ENCODE data around the gene GHR. TPM values are rescaled to one million over a fixed set of nuclear protein-coding genes. Genes with fewer than 3 reads are reported as not detected.
"Not testable (repeated sequence)": the region's sequence is repeated elsewhere in the genome, so short reads cannot be mapped to it uniquely, and the experiment has no call there.

Gene GHR
- total and polyA plus RNA-seq, 2 donors from 2014 or later = 3.7 to 6.5 TPM

GRCh38 chr5:42570966-42571960, 148.0 kb downstream of the GHR start:
- H3K4me3 ChIP-seq (ENCODE audit: low read length in 3 of 3) = no peak overlapping the region
- no peaks in the 10 kb centered on the region for H3K27me3 ChIP-seq (ENCODE audit: control insufficient read depth, insufficient read depth, low read length)
- no peak overlapping the region for H3K27ac ChIP-seq (ENCODE audit: low read depth in 2 of 2, low read length in 2 of 2)
- H3K4me1 ChIP-seq (ENCODE audit: control insufficient read depth in 2 of 3, insufficient read depth in 2 of 3, low read depth in 1 of 3, low read length in 3 of 3) = peaks cover 0 to 3% (median 0%) of the 10 kb centered on the region in 3 donors
- no peak for FAIRE-seq
- no peaks in the 10 kb centered on the region for H3K36me3 ChIP-seq (ENCODE audit: control insufficient read depth in 2 of 3, insufficient read depth in 3 of 3, low read length in 3 of 3)
- DNase-seq = no peak
- H3K9me3 ChIP-seq (ENCODE audit: control insufficient read depth in 2 of 3, insufficient read depth in 1 of 3, low read length in 3 of 3) = no peaks in the 10 kb centered on the region
- intact Hi-C loops (cut with DNase I) = no loop called here
- no peak for TF ChIP-seq CTCF (IDR thresholded peaks at IDR 0.05; ENCODE audit: borderline replicate concordance, extremely low read depth, insufficient read depth)
- no peak overlapping the region for H3K9ac ChIP-seq (ENCODE audit: low read length in 3 of 3)

GRCh38 chr5:42572313-42572712, 149.1 kb downstream of the GHR start:
- H3K27me3 ChIP-seq (ENCODE audit: control insufficient read depth, insufficient read depth, low read length) = no peaks in the 10 kb centered on the region
- no peaks in the 10 kb centered on the region for H3K36me3 ChIP-seq (ENCODE audit: control insufficient read depth in 2 of 3, insufficient read depth in 3 of 3, low read length in 3 of 3)
- DNase-seq (no peak), FAIRE-seq (no peak)
- H3K4me3 ChIP-seq (ENCODE audit: low read length in 3 of 3) = no peak overlapping the region
- no peak overlapping the region for H3K9ac ChIP-seq (ENCODE audit: low read length in 3 of 3)
- no peak overlapping the region for H3K27ac ChIP-seq (ENCODE audit: low read depth in 2 of 2, low read length in 2 of 2)
- no peak for TF ChIP-seq CTCF (IDR thresholded peaks at IDR 0.05; ENCODE audit: borderline replicate concordance, extremely low read depth, insufficient read depth)
- H3K9me3 ChIP-seq (ENCODE audit: control insufficient read depth in 2 of 3, insufficient read depth in 1 of 3, low read length in 3 of 3) = no peaks in the 10 kb centered on the region
- intact Hi-C loops (cut with DNase I) = no loop called here
- peaks cover 0 to 3% (median 0%) of the 10 kb centered on the region in 3 donors for H3K4me1 ChIP-seq (ENCODE audit: control insufficient read depth in 2 of 3, insufficient read depth in 2 of 3, low read depth in 1 of 3, low read length in 3 of 3)

- no peak overlapping the region for H3K9ac ChIP-seq (ENCODE audit: low read length in 3 of 3)
- intact Hi-C loops (cut with DNase I) = no loop called here
- H3K4me3 ChIP-seq (ENCODE audit: low read length in 3 of 3) = no peak overlapping the region
- no peaks in the 10 kb centered on the region for H3K27me3 ChIP-seq (ENCODE audit: control insufficient read depth, insufficient read depth, low read length)
- no peak overlapping the region for H3K27ac ChIP-seq (ENCODE audit: low read depth in 2 of 2, low read length in 2 of 2)
- TF ChIP-seq CTCF (IDR thresholded peaks at IDR 0.05; ENCODE audit: borderline replicate concordance, extremely low read depth, insufficient read depth) = no peak
- H3K9me3 ChIP-seq (ENCODE audit: control insufficient read depth in 2 of 3, insufficient read depth in 1 of 3, low read length in 3 of 3) = no peaks in the 10 kb centered on the region
- FAIRE-seq (no peak), DNase-seq (no peak)
- H3K36me3 ChIP-seq (ENCODE audit: control insufficient read depth in 2 of 3, insufficient read depth in 3 of 3, low read length in 3 of 3) = no peaks in the 10 kb centered on the region
- H3K4me1 ChIP-seq (ENCODE audit: control insufficient read depth in 2 of 3, insufficient read depth in 2 of 3, low read depth in 1 of 3, low read length in 3 of 3) = no peaks in the 10 kb centered on the region
Measured at GRCh38 chr5:42573386-42573785, 150.1 kb downstream of the GHR start.

GRCh38 chr5:42575914-42576313, 152.7 kb downstream of the GHR start:
- peak; percentile 15 for FAIRE-seq

GRCh38 chr5:42578901-42579300, 155.7 kb downstream of the GHR start:
- H3K36me3 ChIP-seq (ENCODE audit: control insufficient read depth in 2 of 3, insufficient read depth in 3 of 3, low read length in 3 of 3); intact Hi-C loops (cut with DNase I); H3K9me3 ChIP-seq (ENCODE audit: control insufficient read depth in 2 of 3, insufficient read depth in 1 of 3, low read length in 3 of 3); H3K27ac ChIP-seq (ENCODE audit: low read depth in 2 of 2, low read length in 2 of 2); DNase-seq; H3K9ac ChIP-seq (ENCODE audit: low read length in 3 of 3); H3K4me1 ChIP-seq (ENCODE audit: control insufficient read depth in 2 of 3, insufficient read depth in 2 of 3, low read depth in 1 of 3, low read length in 3 of 3); H3K4me3 ChIP-seq (ENCODE audit: low read length in 3 of 3); H3K27me3 ChIP-seq (ENCODE audit: control insufficient read depth, insufficient read depth, low read length); FAIRE-seq: not testable (repeated sequence)

More at GRCh38 chr5:42575914-42576313, 152.7 kb downstream of the GHR start:
- DNase-seq; H3K36me3 ChIP-seq (ENCODE audit: control insufficient read depth in 2 of 3, insufficient read depth in 3 of 3, low read length in 3 of 3); H3K9me3 ChIP-seq (ENCODE audit: control insufficient read depth in 2 of 3, insufficient read depth in 1 of 3, low read length in 3 of 3); H3K27me3 ChIP-seq (ENCODE audit: control insufficient read depth, insufficient read depth, low read length); H3K27ac ChIP-seq (ENCODE audit: low read depth in 2 of 2, low read length in 2 of 2); H3K4me1 ChIP-seq (ENCODE audit: control insufficient read depth in 2 of 3, insufficient read depth in 2 of 3, low read depth in 1 of 3, low read length in 3 of 3); H3K9ac ChIP-seq (ENCODE audit: low read length in 3 of 3); intact Hi-C loops (cut with DNase I); H3K4me3 ChIP-seq (ENCODE audit: low read length in 3 of 3): not testable (repeated sequence)
